M059J (cell line): Measurements from ENCODE around the gene FAM135A. TPM values are rescaled to one million over a fixed set of nuclear protein-coding genes. Genes with fewer than 3 reads are reported as not detected.
"Not testable (repeated sequence)": the region's sequence is repeated elsewhere in the genome, so short reads cannot be mapped to it uniquely, and the experiment has no call there.

Experiments
- DNase-seq: peaks from one replicate; pipeline ENCODE4 v3.0.0-alpha.2; 2012; ENCODE audit warnings: low read depth
- total RNA-seq: library from RNA; depleted of rRNA; stranded (reverse); fragments of >200 nt; shearing (Covaris generic); gene quantifications from 2 replicates; pipeline ENCODE4 v1.2.3, GENCODE V29; 2014

The FAM135A gene
- total RNA-seq, 1 experiment from 2014 or later = 11.5 TPM

GRCh38 chr6:70459235-70459634 lies 45.9 kb downstream of the FAM135A start:
- no peak for DNase-seq

- not testable (repeated sequence) for DNase-seq
These were observed 46.4 kb downstream of the FAM135A start for GRCh38 chr6:70459699-70460098.

- DNase-seq = no peak
These were observed 56.7 kb downstream of the FAM135A start for GRCh38 chr6:70470016-70470415.

GRCh38 chr6:70470510-70470909 lies 57.2 kb downstream of the FAM135A start:
- not testable (repeated sequence) for DNase-seq

GRCh38 chr6:70474751-70475150 lies 61.4 kb downstream of the FAM135A start:
- DNase-seq = peak; percentile 2

- DNase-seq = peak; percentile 9
These were observed 65.9 kb downstream of the FAM135A start for GRCh38 chr6:70479236-70479635.

GRCh38 chr6:70486638-70487037 lies 73.3 kb downstream of the FAM135A start:
- not testable (repeated sequence) for DNase-seq

GRCh38 chr6:70489364-70489763 lies 76.1 kb downstream of the FAM135A start:
- no peak for DNase-seq

GRCh38 chr6:70494833-70495232 lies 81.5 kb downstream of the FAM135A start:
- no peak for DNase-seq

- not testable (repeated sequence) for DNase-seq
These were observed 82.5 kb downstream of the FAM135A start for GRCh38 chr6:70495790-70496189.

- no peak for DNase-seq
These were observed 89.2 kb downstream of the FAM135A start for GRCh38 chr6:70502484-70502883.

GRCh38 chr6:70503813-70504465 lies 90.6 kb downstream of the FAM135A start:
- DNase-seq = no peak

GRCh38 chr6:70506321-70506720 lies 93.0 kb downstream of the FAM135A start:
- DNase-seq = no peak

- DNase-seq = no peak
These were observed 93.9 kb downstream of the FAM135A start for GRCh38 chr6:70507161-70507560.

GRCh38 chr6:70508953-70509352 lies 95.6 kb downstream of the FAM135A start:
- DNase-seq = no peak

GRCh38 chr6:70510600-70510999 lies 97.3 kb downstream of the FAM135A start:
- DNase-seq = no peak

- DNase-seq = no peak
These were observed 105.4 kb downstream of the FAM135A start for GRCh38 chr6:70518723-70519122.

GRCh38 chr6:70520575-70520974 lies 107.3 kb downstream of the FAM135A start:
- DNase-seq = peak; percentile 14

- DNase-seq = no peak
These were observed 111.5 kb downstream of the FAM135A start for GRCh38 chr6:70524721-70525286.

GRCh38 chr6:70527071-70527737 lies 113.9 kb downstream of the FAM135A start:
- DNase-seq = no peak

- DNase-seq = no peak
These were observed 116.7 kb downstream of the FAM135A start for GRCh38 chr6:70530023-70530422.

GRCh38 chr6:70531133-70531532 lies 117.8 kb downstream of the FAM135A start:
- DNase-seq = no peak

GRCh38 chr6:70537266-70537665 lies 124.0 kb downstream of the FAM135A start:
- DNase-seq = no peak
